Mononuclear cell (primary cell): ENCODE data around the gene ERLEC1. TPM values are rescaled to one million over a fixed set of nuclear protein-coding genes. Genes with fewer than 3 reads are reported as not detected.
"Not testable (repeated sequence)": the region's sequence is repeated elsewhere in the genome, so short reads cannot be mapped to it uniquely, and the experiment has no call there.

Source experiments
- H3K27me3 ChIP-seq: 2 replicates; pipeline ENCODE4 v1.6.0; 2011; ENCODE audit warnings: low read length, control low read depth; ENCODE audit not compliant: insufficient read depth
- H3K4me1 ChIP-seq: 2 replicates; pipeline ENCODE4 v1.5.1; 2011; ENCODE audit warnings: mild to moderate bottlenecking, low read length, control low read depth; ENCODE audit not compliant: insufficient read depth
- H3K4me3 ChIP-seq: 2 replicates; pipeline ENCODE4 v1.5.1; 2011; ENCODE audit warnings: mild to moderate bottlenecking, low read length, moderate library complexity
- H3K9me3 ChIP-seq: 2 replicates; pipeline ENCODE4 v1.5.1; 2011; ENCODE audit warnings: low read depth, mild to moderate bottlenecking, control low read depth, low read length
- total RNA-seq: library from RNA; depleted of rRNA; stranded (reverse); fragments of >200 nt; gene quantifications from one replicate; pipeline ENCODE4 v1.2.3, GENCODE V29; 2012

The ERLEC1 gene
- total RNA-seq, 1 donor = 27.3 TPM

GRCh38 chr2:53840580-53840979 lies 53.7 kb downstream of the ERLEC1 start:
- Histone ChIP-seq H3K4me1 (no peaks in the 10 kb centered on the region), H3K4me3 (no peak overlapping the region), H3K9me3 (no peaks in the 10 kb centered on the region), H3K27me3 (no peaks in the 10 kb centered on the region)

DNA sequence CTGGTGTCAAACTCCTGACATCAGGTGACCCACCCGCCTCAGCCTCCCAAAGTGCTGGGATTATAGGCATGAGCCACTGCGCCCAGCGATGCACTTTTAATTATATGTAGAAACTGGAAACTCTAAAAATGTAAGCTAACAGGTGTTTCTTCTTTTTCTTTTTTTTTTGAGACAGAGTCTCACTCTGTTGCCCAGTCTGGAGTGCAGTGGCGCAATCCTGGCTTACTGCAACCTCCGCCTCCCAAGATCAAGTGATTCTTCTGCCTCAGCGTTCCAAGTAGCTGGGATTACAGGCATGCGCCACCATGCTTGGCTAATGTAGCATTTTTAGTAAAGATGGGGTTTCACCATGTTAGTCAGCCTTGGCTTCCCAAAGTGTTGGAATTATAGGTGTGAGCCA lies 54.8 kb downstream of the ERLEC1 start:
- H3K4me3 ChIP-seq, H3K27me3 ChIP-seq, H3K4me1 ChIP-seq, H3K9me3 ChIP-seq: not testable (repeated sequence)

DNA sequence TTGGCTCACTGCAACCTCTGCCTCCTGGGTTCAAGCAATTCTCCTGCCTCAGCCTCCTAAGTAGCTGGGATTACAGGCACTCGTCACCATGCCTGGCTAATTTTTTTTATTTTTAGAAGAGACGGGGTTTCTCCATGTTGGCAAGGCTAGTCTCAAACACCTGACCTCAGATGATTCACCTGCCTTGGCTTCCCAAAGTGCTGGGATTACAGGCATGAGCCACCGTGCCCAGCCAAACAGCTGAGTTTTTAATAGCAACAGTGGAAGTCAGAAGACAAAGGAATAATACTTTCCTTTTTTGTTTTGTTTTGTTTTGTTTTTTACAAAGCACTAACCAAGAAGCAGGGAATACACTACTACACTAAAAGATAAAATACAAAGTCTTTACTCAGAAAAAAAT lies 56.0 kb downstream of the ERLEC1 start:
- no peaks in the 10 kb centered on the region for H3K9me3 ChIP-seq

GRCh38 chr2:53843595-53843994 lies 56.8 kb downstream of the ERLEC1 start:
- Histone ChIP-seq H3K9me3 (no peaks in the 10 kb centered on the region), H3K4me3 (no peak overlapping the region)

More for the DNA sequence above, 56.0 kb downstream of the ERLEC1 start:
- no peak overlapping the region for H3K4me3 ChIP-seq
- H3K4me1 ChIP-seq = no peaks in the 10 kb centered on the region
- H3K27me3 ChIP-seq = no peaks in the 10 kb centered on the region

GRCh38 chr2:53848062-53848461 lies 61.2 kb downstream of the ERLEC1 start:
- no peaks in the 10 kb centered on the region for H3K4me1 ChIP-seq
- no peaks in the 10 kb centered on the region for H3K9me3 ChIP-seq
- no peak overlapping the region for H3K4me3 ChIP-seq
- no peaks in the 10 kb centered on the region for H3K27me3 ChIP-seq

More at GRCh38 chr2:53843595-53843994, 56.8 kb downstream of the ERLEC1 start:
- H3K4me1 ChIP-seq = no peaks in the 10 kb centered on the region
- H3K27me3 ChIP-seq = no peaks in the 10 kb centered on the region

DNA sequence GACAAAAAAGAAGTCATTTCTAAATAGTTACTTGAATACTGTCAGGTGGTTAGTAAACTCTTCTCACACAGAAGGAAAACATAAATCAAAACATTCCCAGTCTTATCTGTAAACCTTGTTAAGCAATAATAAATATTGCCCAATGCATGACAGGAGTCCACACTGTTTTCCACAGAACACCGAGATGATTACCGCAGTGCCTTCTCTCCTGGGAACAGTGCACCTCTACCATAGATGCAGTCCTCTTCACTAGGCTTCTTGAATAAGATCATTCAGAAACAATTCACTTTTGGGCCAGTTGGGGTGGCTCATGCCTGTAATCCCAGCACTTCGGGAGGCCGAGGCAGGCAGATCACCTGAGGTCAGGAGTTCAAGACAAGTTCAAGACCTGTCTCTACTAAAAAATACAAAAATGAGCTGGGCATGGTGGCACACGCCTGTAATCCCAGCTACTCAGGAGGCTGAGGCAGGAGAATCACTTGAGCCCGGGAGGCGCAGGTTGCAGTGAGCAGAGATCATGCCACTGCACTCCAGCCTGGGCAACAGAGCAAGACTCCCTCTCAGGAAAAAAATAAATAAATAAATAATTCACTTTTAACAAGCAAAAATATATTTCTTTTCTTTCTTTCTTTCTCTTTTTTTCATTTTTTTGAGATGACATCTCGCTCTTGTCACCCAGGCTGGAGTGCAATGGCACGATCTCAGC lies 64.4 kb downstream of the ERLEC1 start:
- H3K4me3 ChIP-seq, H3K27me3 ChIP-seq: not testable (repeated sequence)

GRCh38 chr2:53852532-53852931 lies 65.7 kb downstream of the ERLEC1 start:
- Histone ChIP-seq H3K9me3 (no peaks in the 10 kb centered on the region), H3K4me1 (no peaks in the 10 kb centered on the region), H3K27me3 (no peaks in the 10 kb centered on the region), H3K4me3 (no peak overlapping the region)

More for the DNA sequence above, 64.4 kb downstream of the ERLEC1 start:
- H3K4me1 ChIP-seq, H3K9me3 ChIP-seq: not testable (repeated sequence)

DNA sequence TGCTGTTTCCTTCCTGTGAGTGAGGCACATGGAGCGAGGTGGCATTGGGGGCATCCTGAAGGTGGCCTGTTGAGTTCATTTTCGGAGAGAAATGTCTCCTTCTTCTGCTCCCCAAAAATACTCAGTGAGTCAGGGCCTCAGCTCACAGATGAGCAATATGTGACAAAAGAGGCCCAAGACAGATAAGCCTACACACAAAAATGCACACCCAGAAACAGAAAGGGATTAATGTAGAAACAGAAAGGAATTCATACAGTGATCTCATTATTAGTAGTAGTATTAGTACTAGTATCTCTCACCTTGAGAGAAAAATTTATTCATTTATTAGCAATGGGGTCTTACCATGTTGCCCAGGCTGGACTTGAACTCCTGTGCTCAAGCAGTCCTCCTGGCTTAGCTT lies 67.8 kb downstream of the ERLEC1 start:
- Histone ChIP-seq H3K9me3 (no peaks in the 10 kb centered on the region), H3K27me3 (no peaks in the 10 kb centered on the region), H3K4me1 (no peaks in the 10 kb centered on the region), H3K4me3 (no peak overlapping the region)

GRCh38 chr2:53856272-53856671 lies 69.4 kb downstream of the ERLEC1 start:
- Histone ChIP-seq H3K4me1 (no peaks in the 10 kb centered on the region), H3K9me3 (no peaks in the 10 kb centered on the region), H3K4me3 (no peak overlapping the region), H3K27me3 (no peaks in the 10 kb centered on the region)

- Histone ChIP-seq H3K27me3 (no peaks in the 10 kb centered on the region), H3K9me3 (no peaks in the 10 kb centered on the region), H3K4me1 (no peaks in the 10 kb centered on the region), H3K4me3 (no peak within 1 kb of the TSS)
Observed at GRCh38 chr2:53859206-53860181, 72.7 kb downstream of the ERLEC1 start, which contains the start of gene GPR75. GPR75 (minus strand) TSS chr2:53859967; CDS start chr2:53854756, 5,211 bp downstream.

GRCh38 chr2:53861824-53862223 lies 75.0 kb downstream of the ERLEC1 start:
- H3K27me3 ChIP-seq = no peaks in the 10 kb centered on the region
- no peaks in the 10 kb centered on the region for H3K9me3 ChIP-seq
- no peak overlapping the region for H3K4me3 ChIP-seq
- no peaks in the 10 kb centered on the region for H3K4me1 ChIP-seq

DNA sequence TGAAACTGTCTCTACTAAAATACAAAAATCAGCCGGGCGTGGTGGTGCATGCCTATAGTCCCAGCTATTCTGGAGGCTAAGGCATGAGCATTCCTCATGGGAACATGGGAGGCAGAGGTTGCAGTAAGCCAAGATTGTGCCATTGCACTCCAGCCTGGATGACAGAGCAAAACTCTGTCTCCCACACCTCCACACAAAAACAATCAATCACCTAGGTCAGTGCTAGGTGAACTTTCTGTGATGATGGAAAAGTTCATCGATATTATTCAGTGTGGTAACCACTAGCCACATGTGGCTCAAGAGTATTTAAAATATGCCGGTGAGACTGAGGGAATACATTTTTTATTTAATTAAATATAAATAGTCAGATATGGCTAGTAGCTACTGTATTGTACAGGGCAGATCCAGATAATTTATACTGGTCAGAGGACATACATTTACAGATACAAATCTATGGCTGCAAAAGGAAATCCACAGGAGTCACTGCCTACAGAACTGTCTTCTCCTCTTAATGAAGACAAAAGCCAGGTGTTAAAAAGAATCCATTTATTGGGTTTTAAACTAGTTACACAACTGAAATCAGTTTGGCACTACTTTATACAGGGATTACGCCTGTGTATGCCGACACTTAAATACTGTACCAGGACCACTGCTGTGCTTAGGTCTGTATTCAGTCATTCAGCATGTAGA lies 76.8 kb downstream of the ERLEC1 start:
- H3K9me3 ChIP-seq = no peaks in the 10 kb centered on the region

DNA sequence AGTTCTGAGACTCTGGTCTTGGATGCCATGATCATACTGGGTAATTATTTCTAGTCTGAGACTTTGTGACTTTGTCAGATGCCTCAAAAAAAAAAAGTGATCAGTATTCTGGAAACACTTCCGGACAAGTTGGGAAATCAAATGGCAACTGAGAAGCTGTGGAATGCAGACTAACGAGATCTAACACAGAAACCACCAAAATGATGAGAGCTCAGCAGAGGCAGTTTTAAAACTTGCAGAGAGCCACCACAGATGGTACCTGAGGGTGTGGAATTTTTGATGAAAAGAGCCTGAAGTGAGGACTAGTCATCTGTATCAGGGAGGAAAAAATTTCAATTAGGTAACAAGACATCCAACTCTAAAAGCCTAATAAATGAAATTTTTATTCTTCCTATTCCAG lies 78.4 kb downstream of the ERLEC1 start:
- Histone ChIP-seq H3K4me1 (no peaks in the 10 kb centered on the region), H3K4me3 (no peak overlapping the region), H3K27me3 (no peaks in the 10 kb centered on the region), H3K9me3 (no peaks in the 10 kb centered on the region)

More for the DNA sequence above, 76.8 kb downstream of the ERLEC1 start:
- Histone ChIP-seq H3K4me3 (no peak overlapping the region), H3K27me3 (no peaks in the 10 kb centered on the region), H3K4me1 (no peaks in the 10 kb centered on the region)

DNA sequence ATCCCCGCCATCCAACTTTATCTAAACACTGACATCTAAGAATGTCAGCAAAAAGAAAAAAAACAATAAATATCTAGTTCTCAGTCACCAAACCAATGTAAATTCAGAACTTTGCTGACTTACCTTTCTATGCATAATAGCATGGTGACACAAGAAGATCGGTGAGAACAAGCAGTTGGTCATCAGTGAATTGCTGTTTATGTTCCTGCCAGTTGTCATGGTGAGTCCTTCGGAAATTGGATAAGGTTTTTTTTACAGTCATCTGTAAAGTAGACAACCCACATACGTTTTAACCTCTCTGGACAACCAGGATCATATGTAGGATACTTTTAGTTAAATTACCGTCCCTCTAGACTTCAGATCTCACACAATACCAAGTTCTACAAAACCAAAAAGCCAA lies 79.1 kb downstream of the ERLEC1 start:
- Histone ChIP-seq H3K4me1 (no peaks in the 10 kb centered on the region), H3K4me3 (no peak overlapping the region), H3K27me3 (no peaks in the 10 kb centered on the region), H3K9me3 (no peaks in the 10 kb centered on the region)

DNA sequence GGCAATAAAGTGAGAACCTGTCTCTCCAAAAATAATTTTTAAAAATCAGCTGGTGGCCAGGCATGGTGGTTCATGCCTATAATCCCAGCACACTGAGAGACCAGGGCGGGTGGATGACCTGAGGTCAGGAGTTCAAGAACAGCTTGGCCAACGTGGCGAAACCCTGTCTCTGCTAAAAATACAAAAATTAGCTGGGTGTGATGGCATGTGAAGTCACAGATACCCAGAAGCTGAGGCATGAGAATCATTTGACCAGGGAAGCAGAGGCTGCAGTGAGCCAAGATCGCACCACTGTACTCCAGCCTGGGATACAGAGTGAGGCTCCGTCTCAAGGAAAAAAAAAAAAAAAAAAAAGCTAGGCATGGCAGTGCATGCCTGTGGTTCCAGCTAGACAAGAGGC lies 80.3 kb downstream of the ERLEC1 start:
- Histone ChIP-seq H3K27me3 (no peaks in the 10 kb centered on the region), H3K4me3 (no peak overlapping the region), H3K4me1 (no peaks in the 10 kb centered on the region), H3K9me3 (no peaks in the 10 kb centered on the region)
